Measurements from ENCODE around the gene KISS1. TPM values are rescaled to one million over a fixed set of nuclear protein-coding genes. Genes with fewer than 3 reads are reported as not detected.

The KISS1 gene
- total RNA-seq, 2 donors from 2014 or later = 0.91 TPM; not detected in 1

GRCh38 chr1:204149107-204149506 is 47.2 kb downstream of the KISS1 start:
- no peak for TF ChIP-seq CTCF (IDR thresholded peaks at IDR 0.05)
- Histone ChIP-seq H3K4me1 (no peaks in the 10 kb centered on the region), H3K27me3 (peaks cover 9% of the 10 kb centered on the region), H3K9me3 (no peaks in the 10 kb centered on the region), H3K27ac (no peak overlapping the region), H3K36me3 (no peaks in the 10 kb centered on the region), H3K4me3 (no peak overlapping the region), H3K9ac (ENCODE audit: low read depth in 2 of 2, low read length in 2 of 2) (no peak overlapping the region)
- DNase-seq = no peak
- intact Hi-C loops (cut with DNase I) = no loop called here

DNA sequence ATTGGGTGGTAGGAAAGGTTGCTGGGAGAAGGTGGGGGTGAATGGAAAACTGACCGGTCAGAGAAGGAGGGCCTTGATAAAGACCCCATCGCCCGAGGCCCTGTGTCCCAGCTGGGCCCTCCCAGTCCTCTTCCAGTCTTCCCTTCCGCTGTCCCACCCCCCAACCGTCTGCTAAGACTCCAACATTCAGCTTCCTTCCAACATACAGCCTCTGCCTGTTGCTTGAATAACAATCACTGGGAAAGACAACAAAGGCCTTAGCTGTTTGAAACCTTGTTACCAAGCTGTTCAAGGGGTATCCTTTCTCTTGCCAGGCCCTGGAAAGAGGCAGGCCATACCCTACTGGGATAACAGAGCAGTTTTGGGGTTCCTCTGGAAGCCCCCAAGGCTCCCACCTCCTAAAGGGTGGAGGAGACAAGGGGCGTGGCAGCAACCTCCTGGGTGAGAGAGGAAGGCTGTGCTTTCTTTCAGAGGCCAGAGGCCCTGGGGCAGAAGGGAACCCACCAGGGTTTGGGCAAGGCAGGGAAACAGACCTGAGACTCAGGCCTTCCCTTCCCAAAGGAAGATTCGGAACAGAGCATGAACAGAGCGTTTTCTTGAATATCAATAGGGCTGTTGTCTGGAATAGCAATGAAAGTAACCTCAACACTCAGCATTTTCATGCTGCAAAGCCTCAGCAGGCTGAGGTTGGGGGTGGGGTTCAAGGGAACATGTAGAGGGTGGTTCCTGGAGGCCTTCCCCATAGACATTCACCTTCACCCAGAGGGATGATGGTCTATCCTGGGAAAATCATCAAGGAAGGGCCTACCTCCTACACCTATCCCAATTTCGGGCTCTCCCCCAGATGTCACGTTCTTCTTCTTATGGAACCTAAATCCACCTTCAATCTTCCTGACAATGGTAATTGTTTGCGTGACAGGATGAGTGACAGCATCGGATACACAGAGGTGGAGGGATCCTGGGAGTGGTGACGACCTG is 48.6 kb downstream of the KISS1 start:
- Histone ChIP-seq H3K27ac (no peak overlapping the region), H3K4me3 (no peak overlapping the region), H3K4me1 (no peaks in the 10 kb centered on the region), H3K9ac (ENCODE audit: low read depth in 2 of 2, low read length in 2 of 2) (no peak overlapping the region), H3K9me3 (no peaks in the 10 kb centered on the region), H3K36me3 (no peaks in the 10 kb centered on the region), H3K27me3 (peaks cover 9% of the 10 kb centered on the region)
- TF ChIP-seq CTCF (IDR thresholded peaks at IDR 0.05) = no peak
- no peak for DNase-seq
- intact Hi-C loops (cut with DNase I) = no loop called here

DNA sequence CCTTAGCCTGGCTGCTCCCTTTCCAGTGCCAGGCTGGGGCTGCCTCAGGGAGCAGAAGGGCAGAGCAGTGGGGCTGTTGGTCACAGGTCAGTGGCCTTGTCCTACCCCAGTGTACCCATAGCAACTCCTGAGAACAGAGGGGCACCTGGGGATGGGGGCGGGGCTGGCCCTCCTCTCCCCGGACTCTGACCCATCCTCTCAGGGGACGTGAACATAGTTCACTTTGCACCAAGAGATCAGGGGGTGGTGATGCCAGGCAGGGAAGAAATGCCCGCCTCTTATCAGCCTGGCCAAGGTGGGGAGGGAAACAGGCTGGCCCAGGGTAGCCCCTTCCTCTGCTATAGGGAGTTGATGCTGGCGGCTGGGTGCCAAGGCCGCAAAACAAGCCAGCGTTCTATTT is 49.3 kb downstream of the KISS1 start:
- no peak overlapping the region for H3K4me3 ChIP-seq
- H3K27me3 ChIP-seq = peaks cover 9% of the 10 kb centered on the region
- intact Hi-C loops (cut with DNase I) = no loop called here
- no peak overlapping the region for H3K27ac ChIP-seq
- no peak for DNase-seq
- H3K9ac ChIP-seq (ENCODE audit: low read depth in 2 of 2, low read length in 2 of 2) = no peak overlapping the region
- no peaks in the 10 kb centered on the region for H3K9me3 ChIP-seq
- no peaks in the 10 kb centered on the region for H3K36me3 ChIP-seq
- no peaks in the 10 kb centered on the region for H3K4me1 ChIP-seq
- TF ChIP-seq CTCF (IDR thresholded peaks at IDR 0.05) = no peak

DNA sequence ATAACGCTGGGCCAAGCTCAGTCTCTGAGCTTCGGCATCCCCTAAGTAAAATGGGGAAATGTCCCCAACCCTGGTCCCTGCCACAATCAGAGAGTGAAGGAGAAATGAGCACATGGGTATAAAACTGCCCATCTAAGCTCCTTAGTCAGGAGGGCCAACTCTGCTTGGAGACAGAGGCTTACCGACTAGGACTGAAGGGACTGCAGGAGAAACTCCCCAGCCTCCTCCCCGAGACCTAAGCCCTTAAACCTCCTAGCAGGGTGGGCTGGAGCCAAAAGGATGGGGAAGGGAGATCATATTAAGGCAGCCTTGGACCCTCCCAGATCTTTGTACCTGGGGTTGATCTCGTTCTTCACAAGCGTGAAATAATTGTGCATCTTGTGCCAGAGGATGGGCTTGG is 50.0 kb downstream of the KISS1 start:
- Histone ChIP-seq H3K9ac (ENCODE audit: low read depth in 2 of 2, low read length in 2 of 2) (no peak overlapping the region), H3K27me3 (peaks cover 5% of the 10 kb centered on the region), H3K9me3 (no peaks in the 10 kb centered on the region), H3K4me3 (no peak overlapping the region), H3K36me3 (no peaks in the 10 kb centered on the region), H3K4me1 (no peaks in the 10 kb centered on the region), H3K27ac (no peak overlapping the region)
- DNase-seq = no peak
- no peak for TF ChIP-seq CTCF (IDR thresholded peaks at IDR 0.05)
- intact Hi-C loops (cut with DNase I) = no loop called here

DNA sequence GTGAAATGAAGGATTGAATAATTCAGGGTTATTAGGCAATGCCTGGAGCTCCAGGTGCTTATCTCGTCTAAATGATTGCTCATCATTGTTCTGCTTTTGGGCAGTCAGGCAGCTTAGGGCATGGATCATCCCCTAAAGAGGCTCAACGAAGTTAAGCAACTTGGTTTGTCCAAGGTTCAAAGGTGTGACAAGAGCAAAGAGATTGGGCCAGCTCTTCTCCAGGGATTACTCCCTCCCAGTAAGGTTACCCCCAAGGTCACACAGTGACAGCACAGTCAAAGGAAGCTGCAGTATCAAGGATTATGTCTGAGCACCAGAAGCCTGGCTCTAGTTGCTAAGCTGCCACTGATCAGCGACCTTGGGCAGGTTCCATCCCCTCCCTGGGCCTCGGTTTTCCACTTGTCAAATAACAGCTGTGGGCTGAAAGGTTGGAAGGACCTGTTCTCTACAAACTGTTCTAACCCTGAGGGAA is 51.2 kb downstream of the KISS1 start:
- no peak for DNase-seq
- Histone ChIP-seq H3K4me1 (no peaks in the 10 kb centered on the region), H3K9me3 (no peaks in the 10 kb centered on the region), H3K27me3 (no peaks in the 10 kb centered on the region), H3K36me3 (no peaks in the 10 kb centered on the region), H3K9ac (ENCODE audit: low read depth in 2 of 2, low read length in 2 of 2) (no peak overlapping the region), H3K4me3 (no peak overlapping the region), H3K27ac (no peak overlapping the region)
- no peak for TF ChIP-seq CTCF (IDR thresholded peaks at IDR 0.05)
- intact Hi-C loops (cut with DNase I) = no loop called here
